ENCODE results near the gene LASP1NB.
A peak's percentile ranks its signal among the peaks of the same experiment; 100 is the strongest.

LASP1NB gene

GRCh38 chr17:38885044-38885727, 40.2 kb upstream of the LASP1NB start (continued):
- TF ChIP-seq PAXIP1 (CRISPR knock-in tag; conservative IDR thresholded peaks at IDR 0.05) (peak; percentile 61), ZNF710 (CRISPR knock-in tag; IDR thresholded peaks at IDR 0.05; ENCODE audit: borderline replicate concordance) (0 out of 2 replicates have a peak, but pooled peaks have one; percentile 61), GPBP1L1 (CRISPR knock-in tag; IDR thresholded peaks at IDR 0.05) (no peak), TEAD3 (CRISPR knock-in tag; optimal IDR thresholded peaks at IDR 0.05; ENCODE audit: borderline replicate concordance) (peak; percentile 63), HNF4A (CRISPR knock-in tag; IDR thresholded peaks at IDR 0.05) (peak; percentile 95), ZNF101 (CRISPR knock-in tag; IDR thresholded peaks at IDR 0.05; ENCODE audit: borderline replicate concordance, low read depth) (no peak), PBX2 (CRISPR knock-in tag; IDR thresholded peaks at IDR 0.05) (no peak), TFAP4 (IDR thresholded peaks at IDR 0.05; ENCODE audit: borderline replicate concordance, low read depth) (peak; percentile 99), HIVEP1 (CRISPR knock-in tag; IDR thresholded peaks at IDR 0.05) (0 out of 2 replicates have a peak, but pooled peaks have one; percentile 29), ZMYM2 (CRISPR knock-in tag; IDR thresholded peaks at IDR 0.05) (no peak), ZNF687 (CRISPR knock-in tag; IDR thresholded peaks at IDR 0.05) (peak; percentile 69; the same call in 1 of the 2 replicates), MTA1 (CRISPR knock-in tag; IDR thresholded peaks at IDR 0.05; ENCODE audit: borderline replicate concordance) (peak; percentile 66; the same call in 1 of the 2 replicates)

Measured in HepG2 (cell line).